Activated T-cell treated with anti-CD3 and anti-CD28 coated beads for 48 hours (primary cell): Measurements from ENCODE around the gene S100A4.
A peak's percentile ranks its signal among the peaks of the same experiment; 100 is the strongest.

ENCODE experiments used
- DNase-seq: peaks from one replicate; pipeline ENCODE4 v3.0.0-alpha.2; 2020; ENCODE audit warnings: low read depth

The S100A4 gene

DNA sequence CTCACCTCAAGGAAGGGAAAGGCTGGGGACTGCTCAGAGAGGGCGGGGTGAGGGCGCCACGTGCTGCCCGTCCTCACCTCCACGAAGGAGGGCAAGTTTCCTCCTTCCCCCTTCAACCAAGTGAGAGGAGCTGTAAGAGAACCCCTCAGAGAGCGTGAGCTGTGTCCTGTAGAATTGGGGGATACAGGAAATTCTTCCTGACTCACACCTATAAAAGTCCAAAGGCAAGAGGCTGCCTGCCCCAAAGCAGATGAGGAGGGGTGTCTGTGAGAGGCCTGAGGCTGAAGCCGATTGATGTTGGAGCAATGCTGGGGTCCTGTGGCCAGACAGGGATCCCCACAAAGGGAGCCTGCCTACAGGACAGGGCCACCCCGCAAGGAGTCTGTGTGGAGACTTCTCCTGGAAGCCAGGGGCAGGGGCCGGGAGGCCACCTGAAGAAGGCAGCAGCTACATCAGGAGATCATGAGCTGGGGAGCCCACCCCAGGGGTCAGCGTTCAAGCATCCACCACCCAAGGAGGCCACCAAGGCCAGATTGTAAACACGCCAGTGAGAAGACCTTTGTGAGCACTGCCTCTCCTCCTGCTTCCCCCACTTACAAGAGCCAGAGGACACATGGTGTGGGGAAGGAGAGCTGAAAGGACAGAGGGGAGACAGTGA lies 37.6 kb downstream of the S100A4 start:
- no peak for DNase-seq

DNA sequence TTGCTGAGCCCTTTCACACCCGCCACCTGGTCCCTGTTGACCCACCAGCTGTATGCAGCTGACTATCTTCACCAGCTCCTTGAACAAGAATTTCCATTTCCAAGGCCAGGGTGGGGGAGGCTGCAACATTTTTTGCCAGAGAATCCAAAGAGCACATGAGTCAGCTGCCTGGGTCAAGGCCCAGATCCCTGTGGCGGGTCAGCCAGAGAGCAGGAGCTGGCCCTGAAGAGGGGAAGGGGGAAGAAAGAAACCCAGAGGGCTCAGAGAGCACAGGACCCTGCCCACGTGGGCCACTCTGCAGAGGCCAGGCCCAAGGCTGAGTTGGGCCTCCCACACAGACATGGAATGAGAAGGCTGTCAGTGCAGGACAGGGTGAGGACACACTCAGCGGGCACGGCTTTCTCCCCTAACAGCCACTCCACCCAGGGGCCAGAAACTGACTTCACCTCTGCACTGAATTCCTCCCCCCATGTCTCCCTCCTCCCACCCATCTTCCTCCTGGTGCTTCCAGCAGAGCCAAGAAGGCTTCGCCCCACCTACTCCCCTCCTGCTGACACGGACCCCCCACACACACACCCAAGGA lies 38.7 kb downstream of the S100A4 start:
- DNase-seq = no peak

DNA sequence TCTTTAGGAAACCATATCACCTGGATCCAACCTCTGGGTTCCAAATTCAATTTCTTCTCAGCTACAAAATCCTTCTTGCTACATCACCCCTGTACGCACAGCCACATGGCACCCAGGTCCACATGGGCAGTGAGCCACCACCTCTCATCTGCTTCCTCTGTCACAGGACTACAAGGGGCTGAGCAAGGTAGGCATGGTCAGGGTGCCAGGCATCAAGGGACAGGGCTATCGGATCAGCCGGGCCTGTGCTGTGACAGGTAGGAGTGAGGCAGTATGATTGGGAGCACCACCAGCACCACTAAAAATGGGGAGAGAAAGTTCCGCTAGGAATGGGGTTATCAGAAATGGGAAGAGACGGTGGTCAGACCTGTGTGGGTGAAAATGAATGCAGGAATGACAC lies 39.2 kb downstream of the S100A4 start:
- DNase-seq = no peak

DNA sequence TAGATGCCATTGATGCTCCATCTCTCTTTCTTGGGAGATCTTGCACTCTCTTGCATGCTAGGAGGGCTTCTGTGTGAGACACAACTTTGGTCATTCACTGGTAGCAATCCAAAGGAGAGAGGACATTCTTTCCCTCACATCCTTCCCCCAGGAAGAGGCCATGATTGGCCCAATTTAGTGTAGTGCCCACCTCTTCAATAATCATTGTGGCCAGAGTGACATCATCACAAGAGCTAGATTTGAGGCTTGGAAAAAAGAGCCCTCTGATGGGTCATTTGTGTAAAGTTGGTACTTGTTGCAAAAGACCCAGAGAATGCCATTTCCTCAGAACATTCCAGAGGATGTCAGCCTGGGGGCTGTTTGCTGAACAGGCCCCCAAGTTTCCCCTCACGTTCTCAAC lies 40.0 kb downstream of the S100A4 start:
- no peak for DNase-seq

DNA sequence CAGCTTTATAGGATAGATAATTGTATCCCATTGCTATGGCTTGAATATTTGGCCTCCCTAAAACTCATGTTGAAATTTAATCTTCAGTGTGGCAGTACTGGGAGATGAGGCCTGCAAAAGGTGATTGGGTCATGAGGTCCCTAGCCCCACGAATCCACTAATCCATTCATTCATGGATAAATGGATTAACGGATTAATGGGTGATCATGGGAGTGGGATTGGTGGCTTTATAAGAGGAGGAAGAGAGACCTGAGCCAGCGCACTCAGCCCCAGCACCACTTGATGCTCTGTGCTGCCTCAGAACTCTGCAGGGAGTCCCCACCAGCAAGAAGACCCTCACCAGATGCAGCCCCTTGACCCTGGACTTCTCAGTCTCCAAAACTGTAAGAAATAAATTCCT lies 41.8 kb downstream of the S100A4 start:
- DNase-seq = no peak

DNA sequence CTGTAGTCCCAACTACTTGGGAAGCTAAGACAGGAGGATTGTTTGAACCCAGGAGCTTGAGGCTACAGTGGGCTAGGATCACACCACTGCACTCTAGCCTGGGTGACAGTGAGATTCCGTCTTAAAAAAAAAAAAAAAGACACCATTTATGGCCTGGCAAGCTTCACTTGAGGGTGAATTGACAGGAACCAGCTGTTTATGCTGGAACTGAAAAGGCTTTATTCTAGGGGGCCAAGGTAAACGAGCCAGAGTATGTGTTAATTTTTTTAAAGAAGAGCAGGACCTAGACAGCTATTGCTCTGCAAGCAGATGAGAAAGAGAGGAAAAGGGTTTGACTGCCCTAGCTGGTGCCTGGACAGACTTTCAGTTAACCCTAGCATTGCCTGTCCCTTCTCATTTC lies 46.9 kb downstream of the S100A4 start:
- no peak for DNase-seq

DNA sequence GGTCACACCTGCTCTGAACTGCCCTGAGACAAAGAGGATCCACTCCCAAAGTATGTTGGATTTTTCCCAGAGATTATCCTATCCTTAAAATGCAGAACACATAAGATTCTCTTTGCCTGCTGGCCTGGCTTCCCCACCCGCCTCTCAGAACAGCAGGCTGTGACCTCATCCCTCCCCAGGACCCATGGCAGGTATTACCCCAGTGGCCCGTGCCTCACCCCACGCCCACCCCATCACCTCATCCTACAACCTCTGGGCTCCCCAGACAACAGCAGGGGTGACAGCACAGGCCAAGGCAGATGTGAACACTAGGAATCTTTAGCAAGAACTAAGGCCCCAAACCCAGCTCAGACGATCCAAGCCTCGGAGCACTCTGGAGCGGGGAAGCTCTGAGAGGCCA lies 50.1 kb downstream of the S100A4 start:
- no peak for DNase-seq

DNA sequence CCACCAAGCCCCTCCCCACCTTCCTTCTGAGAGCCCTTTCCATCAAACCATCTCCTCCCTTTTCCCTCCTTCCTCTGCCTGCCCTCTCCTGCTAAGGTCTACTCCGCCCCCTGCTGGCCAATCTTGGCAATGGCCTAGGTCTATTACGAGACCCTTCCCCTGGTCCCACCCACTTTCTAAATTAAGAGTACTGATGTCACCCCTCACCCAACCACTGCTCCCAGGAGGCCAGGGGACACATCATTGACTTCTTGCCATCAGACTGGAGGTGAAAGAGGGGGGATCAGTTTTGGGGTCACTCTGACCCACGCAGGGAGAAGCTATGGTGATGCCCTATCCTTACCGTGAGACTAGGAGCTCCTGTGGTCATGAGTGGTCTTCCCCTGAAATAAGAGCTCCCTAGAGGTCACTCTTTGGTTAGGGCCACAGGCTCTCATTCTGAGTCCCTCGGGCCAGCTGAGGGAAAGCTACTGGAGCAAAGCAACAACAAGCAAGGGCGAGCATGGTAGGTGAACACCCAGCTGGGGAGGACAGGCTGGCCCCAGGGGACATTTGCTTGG lies 50.5 kb downstream of the S100A4 start:
- peak; percentile 74 for DNase-seq
